ENCODE results near the gene FSD2.

DNA sequence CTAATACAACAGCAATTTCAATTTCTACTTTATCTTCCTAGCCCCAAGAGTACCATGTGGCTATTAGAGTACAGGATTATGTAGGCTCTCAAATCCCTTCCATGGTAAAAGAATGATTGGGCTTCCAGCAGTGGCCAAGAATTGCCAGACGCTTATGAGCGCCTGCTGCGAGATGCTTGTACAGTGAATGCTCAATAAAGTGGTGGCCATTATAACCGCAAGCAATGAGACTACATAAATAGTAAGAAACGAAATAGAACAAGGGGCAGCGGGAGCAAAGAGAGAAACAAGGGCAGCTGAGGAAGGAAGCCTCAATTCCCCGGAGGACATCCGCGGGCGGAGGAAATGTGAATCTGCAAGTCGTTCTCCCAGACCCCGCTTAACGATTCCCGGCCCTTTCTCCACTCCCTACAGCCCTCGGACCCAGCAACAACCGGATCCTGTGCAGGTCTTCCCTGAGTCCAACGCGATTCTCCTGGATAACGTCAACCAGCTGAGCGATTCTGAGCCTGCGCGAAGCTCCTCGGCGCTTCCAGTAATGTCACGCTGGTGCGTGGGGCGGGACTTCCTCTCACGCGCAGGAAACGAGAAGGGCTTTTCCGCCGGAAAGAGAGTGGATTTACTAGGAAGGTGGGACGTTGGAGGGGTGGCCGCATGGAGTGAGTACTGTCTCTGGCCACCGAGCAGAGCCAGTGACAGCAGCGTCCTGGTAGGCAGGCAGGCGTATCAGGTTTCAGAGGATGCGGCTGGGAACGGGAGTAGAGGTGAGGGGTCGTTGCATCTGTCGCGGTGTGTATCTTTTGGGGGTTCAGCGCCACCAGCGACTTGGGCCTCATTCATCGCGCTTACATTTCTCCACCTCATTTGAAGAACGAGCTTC, 55.7 kb downstream of the FSD2 start:
- TF ChIP-seq, protein P1, sequence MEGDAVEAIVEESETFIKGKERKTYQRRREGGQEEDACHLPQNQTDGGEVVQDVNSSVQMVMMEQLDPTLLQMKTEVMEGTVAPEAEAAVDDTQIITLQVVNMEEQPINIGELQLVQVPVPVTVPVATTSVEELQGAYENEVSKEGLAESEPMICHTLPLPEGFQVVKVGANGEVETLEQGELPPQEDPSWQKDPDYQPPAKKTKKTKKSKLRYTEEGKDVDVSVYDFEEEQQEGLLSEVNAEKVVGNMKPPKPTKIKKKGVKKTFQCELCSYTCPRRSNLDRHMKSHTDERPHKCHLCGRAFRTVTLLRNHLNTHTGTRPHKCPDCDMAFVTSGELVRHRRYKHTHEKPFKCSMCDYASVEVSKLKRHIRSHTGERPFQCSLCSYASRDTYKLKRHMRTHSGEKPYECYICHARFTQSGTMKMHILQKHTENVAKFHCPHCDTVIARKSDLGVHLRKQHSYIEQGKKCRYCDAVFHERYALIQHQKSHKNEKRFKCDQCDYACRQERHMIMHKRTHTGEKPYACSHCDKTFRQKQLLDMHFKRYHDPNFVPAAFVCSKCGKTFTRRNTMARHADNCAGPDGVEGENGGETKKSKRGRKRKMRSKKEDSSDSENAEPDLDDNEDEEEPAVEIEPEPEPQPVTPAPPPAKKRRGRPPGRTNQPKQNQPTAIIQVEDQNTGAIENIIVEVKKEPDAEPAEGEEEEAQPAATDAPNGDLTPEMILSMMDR (IDR thresholded peaks at IDR 0.05; ENCODE audit: low read length): no peak
- TF ChIP-seq EZH2 (optimal IDR thresholded peaks at IDR 0.05; ENCODE audit: low read depth, low read length): no peak
